AG04449 (cell line): ENCODE results near the gene MRPL43.

Source experiments
- CTCF ChIA-PET: fragments of 350-600 bp; formaldehyde crosslinking; extraction: SDS; loops from one replicate; lab custom pipeline; 2021; ENCODE audit warnings: antibody characterized with exemption; lab: Yijun Ruan, JAX
- POLR2A ChIA-PET: fragments of 400-600, 350-600 bp; formaldehyde crosslinking; extraction: SDS; loops from one replicate; lab custom pipeline; 2020; ENCODE audit warnings: antibody characterized with exemption, inconsistent platforms; lab: Yijun Ruan, JAX
- DNase-seq: peaks from one replicate; pipeline ENCODE4 v3.0.0-alpha.2; 2010; ENCODE audit warnings: low read depth, low spot score
- H3K4me3 ChIP-seq: 2 replicates; pipeline ENCODE4 v1.5.1; 2011; ENCODE audit warnings: low read depth, mild to moderate bottlenecking, control low read depth, low read length
- CTCF ChIP-seq: IDR thresholded peaks from one replicate; pipeline ENCODE4 v1.5.1; 2011; ENCODE audit warnings: mild to moderate bottlenecking, moderate library complexity, low read length, control low read depth, inconsistent platforms; ENCODE audit not compliant: insufficient read depth; ENCODE audit errors: missing control alignments

The MRPL43 gene

GRCh38 chr10:100982916-100983830 is 4.1 kb downstream of the MRPL43 start:
- CTCF ChIA-PET: interaction anchor here (10.0 to 26.4 kb wide), 2 partner anchors 13 to 34 kb away, joined by 119 to 803 read pairs; partner anchors contain the start of gene LZTS2
- TF ChIP-seq CTCF: no peak
- no peak overlapping the region for H3K4me3 ChIP-seq
- POLR2A ChIA-PET: no interaction called here
- DNase-seq: no peak

- H3K4me3 ChIP-seq: no peak overlapping the region
- CTCF ChIA-PET: interaction anchor here (0.9 to 10.0 kb wide), 4 partner anchors 9 to 37 kb away, joined by 3 to 119 read pairs (median 4); partner anchors contain the start of gene LZTS2
- POLR2A ChIA-PET: no interaction called here
- no peak for TF ChIP-seq CTCF
- no peak for DNase-seq
Observed at GRCh38 chr10:100981178-100981772, 6.0 kb downstream of the MRPL43 start.

GRCh38 chr10:100980711-100981110 is 6.6 kb downstream of the MRPL43 start:
- DNase-seq: no peak
- CTCF ChIA-PET: interaction anchor here (0.9 to 10.0 kb wide), 3 partner anchors 10 to 38 kb away, joined by 3 to 119 read pairs (median 4); partner anchors contain the start of gene LZTS2
- no peak overlapping the region for H3K4me3 ChIP-seq
- TF ChIP-seq CTCF: no peak
- POLR2A ChIA-PET: no interaction called here

DNA sequence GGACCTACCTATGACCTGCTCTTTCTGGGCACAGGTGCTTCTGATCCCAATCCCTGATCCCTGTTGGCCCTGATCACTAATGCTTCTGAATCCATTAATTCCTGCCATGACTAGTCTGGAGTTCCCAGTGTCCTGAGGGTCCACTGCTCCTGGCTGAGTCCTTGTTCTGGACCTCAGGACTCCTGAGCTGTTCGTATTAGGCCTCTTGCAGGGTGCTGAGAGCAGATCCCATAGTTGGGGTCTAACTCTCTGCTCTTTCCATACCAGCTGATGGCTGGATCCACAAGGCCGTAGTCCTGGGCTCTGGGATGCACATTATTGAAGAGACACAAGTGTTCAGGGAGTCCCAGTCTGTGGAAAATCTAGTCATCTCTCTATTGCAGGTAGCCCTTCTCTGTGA is 7.0 kb downstream of the MRPL43 start:
- POLR2A ChIA-PET: no interaction called here
- CTCF ChIA-PET: interaction anchor here (0.9 to 1.4 kb wide), 2 partner anchors 10 to 38 kb away, joined by 3 to 4 read pairs; no protein-coding TSS in a partner anchor
- no peak for TF ChIP-seq CTCF
- H3K4me3 ChIP-seq: no peak overlapping the region
- DNase-seq: no peak

DNA sequence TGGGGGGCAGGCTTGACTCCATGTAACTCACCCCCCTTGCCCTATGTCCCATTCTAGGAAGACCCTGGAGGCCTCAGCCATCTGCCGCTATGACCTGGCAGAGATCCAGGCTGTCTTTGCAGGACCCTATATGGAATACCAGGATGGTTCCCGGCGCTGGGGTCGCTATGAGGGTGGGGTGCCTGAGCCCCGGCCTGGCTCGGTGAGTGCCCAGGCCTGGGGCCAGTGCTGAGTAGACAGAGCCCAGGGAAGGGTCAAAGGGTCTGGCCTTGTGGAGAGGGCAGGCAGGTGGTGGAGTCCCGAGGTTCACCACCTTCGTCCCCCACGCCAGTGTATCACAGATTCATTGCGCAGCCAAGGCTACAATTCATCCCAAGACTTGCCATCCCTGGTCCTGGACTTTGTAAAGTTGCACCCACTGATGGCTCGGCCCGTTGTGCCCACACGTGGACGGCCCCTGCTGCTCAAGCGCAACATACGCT is 7.5 kb downstream of the MRPL43 start:
- POLR2A ChIA-PET: interaction anchor here (1.0 kb wide), 1 partner anchor 35 kb away, joined by 4 read pairs; no protein-coding TSS in a partner anchor
- no peak for TF ChIP-seq CTCF
- CTCF ChIA-PET: interaction anchor here (0.7 to 1.4 kb wide), 2 partner anchors 11 kb away, joined by 3 read pairs; partner anchors contain the start of gene SEMA4G
- H3K4me3 ChIP-seq: no peak overlapping the region
- DNase-seq: no peak

DNA sequence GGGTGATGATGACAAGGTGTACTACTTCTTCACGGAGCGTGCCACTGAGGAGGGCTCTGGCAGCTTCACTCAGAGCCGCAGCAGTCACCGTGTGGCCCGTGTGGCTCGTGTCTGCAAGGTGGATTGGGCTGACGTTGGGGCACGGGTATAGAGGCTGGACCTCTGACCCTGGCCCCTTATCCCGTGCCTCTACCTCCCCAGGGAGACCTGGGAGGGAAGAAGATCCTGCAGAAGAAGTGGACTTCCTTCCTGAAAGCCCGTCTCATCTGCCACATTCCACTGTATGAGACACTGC is 8.4 kb downstream of the MRPL43 start:
- no peak for TF ChIP-seq CTCF
- ChIA-PET CTCF (no interaction called here), POLR2A (no interaction called here)
- no peak for DNase-seq
- no peak overlapping the region for H3K4me3 ChIP-seq
